Bronchial epithelial cell (primary cell): ENCODE results near the gene RABL6. TPM values are rescaled to one million over a fixed set of nuclear protein-coding genes. Genes with fewer than 3 reads are reported as not detected.
A peak's percentile ranks its signal among the peaks of the same experiment; 100 is the strongest.
"Not testable (repeated sequence)": the region's sequence is repeated elsewhere in the genome, so short reads cannot be mapped to it uniquely, and the experiment has no call there.

Source experiments
- DNase-seq: peaks from one replicate; pipeline ENCODE4 v3.0.0-alpha.2; 2010; ENCODE audit warnings: low read depth
- FAIRE-seq: peaks from 2 replicates; lab custom pipeline; 2011; peaks lifted over from hg19 to GRCh38; lab: Jason Lieb, UNC
- H3K27me3 ChIP-seq: 2 replicates; pipeline ENCODE4 v1.5.1; 2011; ENCODE audit warnings: low read length; ENCODE audit not compliant: control insufficient read depth, insufficient read depth
- H3K36me3 ChIP-seq: 2 replicates; pipeline ENCODE4 v1.5.1; 2011; ENCODE audit warnings: low read length; ENCODE audit not compliant: control insufficient read depth, insufficient read depth
- H3K4me3 ChIP-seq: 2 replicates; pipeline ENCODE4 v1.5.1; 2011; ENCODE audit warnings: mild to moderate bottlenecking, low read depth, low read length, control low read depth
- total RNA-seq: library from RNA; depleted of rRNA; stranded (reverse); fragments of >200 nt; gene quantifications from 2 replicates; pipeline ENCODE4 v1.2.1, GENCODE V29; 2014
- TF ChIP-seq, protein P1 (sequence below): IDR thresholded peaks from 2 replicates; pipeline ENCODE4 v1.5.1; 2011; ENCODE audit warnings: mild to moderate bottlenecking, moderate library complexity, low read length, control low read depth, inconsistent platforms; ENCODE audit not compliant: insufficient read depth, severe bottlenecking

RABL6 gene
- total RNA-seq, 1 donor from 2014 or later: 79.5 TPM

GRCh38 chr9:136876476-136876875 lies 68.7 kb downstream of the RABL6 start:
- H3K27me3 ChIP-seq: no peaks in the 10 kb centered on the region
- H3K4me3 ChIP-seq: no peak overlapping the region
- FAIRE-seq: no peak
- no peak for DNase-seq
- TF ChIP-seq, protein P1, sequence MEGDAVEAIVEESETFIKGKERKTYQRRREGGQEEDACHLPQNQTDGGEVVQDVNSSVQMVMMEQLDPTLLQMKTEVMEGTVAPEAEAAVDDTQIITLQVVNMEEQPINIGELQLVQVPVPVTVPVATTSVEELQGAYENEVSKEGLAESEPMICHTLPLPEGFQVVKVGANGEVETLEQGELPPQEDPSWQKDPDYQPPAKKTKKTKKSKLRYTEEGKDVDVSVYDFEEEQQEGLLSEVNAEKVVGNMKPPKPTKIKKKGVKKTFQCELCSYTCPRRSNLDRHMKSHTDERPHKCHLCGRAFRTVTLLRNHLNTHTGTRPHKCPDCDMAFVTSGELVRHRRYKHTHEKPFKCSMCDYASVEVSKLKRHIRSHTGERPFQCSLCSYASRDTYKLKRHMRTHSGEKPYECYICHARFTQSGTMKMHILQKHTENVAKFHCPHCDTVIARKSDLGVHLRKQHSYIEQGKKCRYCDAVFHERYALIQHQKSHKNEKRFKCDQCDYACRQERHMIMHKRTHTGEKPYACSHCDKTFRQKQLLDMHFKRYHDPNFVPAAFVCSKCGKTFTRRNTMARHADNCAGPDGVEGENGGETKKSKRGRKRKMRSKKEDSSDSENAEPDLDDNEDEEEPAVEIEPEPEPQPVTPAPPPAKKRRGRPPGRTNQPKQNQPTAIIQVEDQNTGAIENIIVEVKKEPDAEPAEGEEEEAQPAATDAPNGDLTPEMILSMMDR: no peak
- H3K36me3 ChIP-seq: no peaks in the 10 kb centered on the region

DNA sequence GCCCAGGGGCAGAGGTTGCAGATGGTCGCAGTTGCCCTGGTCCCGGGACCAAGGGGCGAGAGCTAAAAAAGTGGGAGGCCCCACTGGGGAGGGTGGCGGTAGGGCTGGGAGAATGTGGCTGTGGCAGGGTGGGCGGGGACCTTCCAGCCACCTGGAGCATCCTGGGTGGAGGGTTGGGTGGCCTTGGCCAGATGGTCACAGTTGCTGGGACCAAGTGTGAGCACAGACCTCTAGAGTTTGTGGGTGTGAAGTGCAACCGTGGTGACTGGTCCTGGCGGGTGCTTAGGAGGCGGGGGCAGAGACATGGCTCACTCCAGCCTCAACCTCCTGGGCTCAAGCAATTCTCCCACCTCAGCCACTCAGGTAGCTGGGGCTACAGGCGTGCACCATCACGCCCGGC lies 72.9 kb downstream of the RABL6 start:
- H3K4me3 ChIP-seq: no peak overlapping the region
- H3K36me3 ChIP-seq: no peaks in the 10 kb centered on the region
- H3K27me3 ChIP-seq: no peaks in the 10 kb centered on the region
- TF ChIP-seq, protein P1: no peak
- DNase-seq (no peak), FAIRE-seq (no peak)

DNA sequence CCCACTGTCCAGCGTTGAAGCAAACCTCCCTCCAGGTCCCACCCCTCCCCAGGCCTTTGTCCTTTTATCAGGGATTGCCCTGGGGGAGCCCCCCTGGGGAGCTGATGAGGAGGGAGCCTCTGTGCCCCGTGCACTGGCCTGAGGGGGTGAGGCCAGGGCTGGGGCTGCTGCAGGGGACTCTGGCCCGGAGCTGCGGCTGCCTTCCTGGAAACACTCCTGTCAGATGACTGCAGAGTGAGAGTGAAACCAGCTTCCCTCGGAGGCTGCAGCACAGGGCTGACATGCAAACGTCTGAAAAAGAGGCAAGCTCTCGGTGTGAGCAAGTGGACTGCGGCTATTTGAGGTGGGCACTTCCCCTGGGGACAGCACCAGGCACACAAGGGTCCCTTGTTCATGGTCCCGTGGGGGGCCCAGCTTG lies 74.0 kb downstream of the RABL6 start:
- Histone ChIP-seq H3K36me3 (no peaks in the 10 kb centered on the region), H3K27me3 (no peaks in the 10 kb centered on the region), H3K4me3 (no peak overlapping the region)
- TF ChIP-seq, protein P1: no peak
- FAIRE-seq (no peak), DNase-seq (no peak)

- Histone ChIP-seq H3K4me3 (no peak overlapping the region), H3K36me3 (no peaks in the 10 kb centered on the region), H3K27me3 (no peaks in the 10 kb centered on the region)
- no peak for FAIRE-seq
- peak; percentile 94 for DNase-seq
- TF ChIP-seq, protein P1: no peak
Observed at GRCh38 chr9:136882109-136882946, 74.6 kb downstream of the RABL6 start.

GRCh38 chr9:136882947-136883283 lies 75.2 kb downstream of the RABL6 start:
- H3K27me3 ChIP-seq, H3K36me3 ChIP-seq, H3K4me3 ChIP-seq, DNase-seq, FAIRE-seq: not testable (repeated sequence)

GRCh38 chr9:136883670-136884069 lies 75.9 kb downstream of the RABL6 start:
- DNase-seq, H3K27me3 ChIP-seq, FAIRE-seq, H3K4me3 ChIP-seq, H3K36me3 ChIP-seq: not testable (repeated sequence)
